22Rv1 (cell line): Measurements from ENCODE around the gene NRXN3.

ENCODE experiments used
- H3K27ac ChIP-seq: fragments of 450-650 bp; 2 replicates; pipeline ENCODE4 v1.5.1; 2017
- CTCF ChIP-seq: fragments of 450-650 bp; IDR thresholded peaks from 2 replicates; pipeline ENCODE4 v1.5.1; 2017; ENCODE audit warnings: mild to moderate bottlenecking
- ZFX ChIP-seq: fragments of 450-650 bp; IDR thresholded peaks from 2 replicates; pipeline ENCODE4 v1.6.1; 2017; ENCODE audit warnings: antibody characterized with exemption, borderline replicate concordance

NRXN3 gene

GRCh38 chr14:79573486-79573885 is 1403.3 kb downstream of the NRXN3 start:
- H3K27ac ChIP-seq = no peak overlapping the region
- TF ChIP-seq ZFX (no peak), CTCF (no peak)

- TF ChIP-seq CTCF (no peak), ZFX (no peak)
Measured at GRCh38 chr14:79575032-79575431, 1404.9 kb downstream of the NRXN3 start.

GRCh38 chr14:79576424-79576823 is 1406.3 kb downstream of the NRXN3 start:
- no peak overlapping the region for H3K27ac ChIP-seq
- TF ChIP-seq CTCF (no peak), ZFX (no peak)

More at GRCh38 chr14:79575032-79575431, 1404.9 kb downstream of the NRXN3 start:
- H3K27ac ChIP-seq = no peak overlapping the region

- TF ChIP-seq CTCF (no peak), ZFX (no peak)
- no peak overlapping the region for H3K27ac ChIP-seq
Measured at GRCh38 chr14:79578470-79578869, 1408.3 kb downstream of the NRXN3 start.

- TF ChIP-seq ZFX (no peak), CTCF (no peak)
- H3K27ac ChIP-seq = no peak overlapping the region
Measured at GRCh38 chr14:79580414-79580813, 1410.2 kb downstream of the NRXN3 start.

GRCh38 chr14:79580906-79581305 is 1410.7 kb downstream of the NRXN3 start:
- TF ChIP-seq ZFX (no peak), CTCF (no peak)
- H3K27ac ChIP-seq = no peak overlapping the region

GRCh38 chr14:79581912-79582576 is 1411.9 kb downstream of the NRXN3 start:
- TF ChIP-seq ZFX (no peak), CTCF (no peak)
- no peak overlapping the region for H3K27ac ChIP-seq
